K562 (cell line): ENCODE results near the gene CRCP. TPM values are rescaled to one million over a fixed set of nuclear protein-coding genes. Genes with fewer than 3 reads are reported as not detected.
"Not testable (repeated sequence)": the region's sequence is repeated elsewhere in the genome, so short reads cannot be mapped to it uniquely, and the experiment has no call there.

ENCODE experiments used
- ATAC-seq: fragments of 200-7000 bp; cut with Tn5 transposase; 3 replicates; pipeline ENCODE4 v1.9.1; 2020; ENCODE audit warnings: moderate library complexity
- BruUV-seq: library from RNA; stranded (reverse); fragments of 400-500 nt; replicated peaks from 2 replicates; lab custom pipeline; 2021; lab: Mats Ljungman, UMichigan
- CTCF ChIA-PET: fragments of 300-600 bp; formaldehyde crosslinking; extraction: SDS; loops from one replicate; lab custom pipeline; 2021; ENCODE audit warnings: low intra/inter-chr PET ratio; lab: Yijun Ruan, JAX
- POLR2A ChIA-PET: fragments of 300-600, 350-650 bp; sonication (Branson Sonifier 250); formaldehyde crosslinking; extraction: SDS; loops from one replicate; lab custom pipeline; 2021; ENCODE audit warnings: antibody characterized with exemption, inconsistent platforms; lab: Yijun Ruan, JAX
- DNase-seq, 4 experiments: peaks; one replicate each; pipeline versions ENCODE4 v3.0.0 to v3.0.0-alpha.2; 2011 to 2018; ENCODE audit warnings: low spot score in 3 of 4, mixed read lengths in 3 of 4; ENCODE audit errors: extremely low read depth in 1 of 4
- FAIRE-seq: peaks from 2 replicates; lab custom pipeline; 2011; peaks lifted over from hg19 to GRCh38; lab: Jason Lieb, UNC
- H2AFZ ChIP-seq: 2 replicates; pipeline ENCODE4 v1.6.0; 2011; ENCODE audit warnings: low read depth, low read length, control low read depth, inconsistent platforms
- H3K27ac ChIP-seq: fragments of 200-600 bp; 3 replicates; pipeline ENCODE4 v1.8.0; 2011; ENCODE audit warnings: low read depth, mild to moderate bottlenecking, control low read depth, inconsistent platforms, low read length, moderate library complexity, mixed read lengths; ENCODE audit errors: extremely low read depth
- H3K27me3 ChIP-seq, 2 experiments: fragments of 300-600 bp in 1 of 2; 2 replicates in 1 of 2; 3 replicates in 1 of 2; pipeline versions ENCODE4 v1.6.0 to v1.8.0; 2011; ENCODE audit warnings: inconsistent platforms in 2 of 2, low read length in 2 of 2, mild to moderate bottlenecking in 1 of 2, mixed read lengths in 1 of 2, moderate library complexity in 1 of 2; ENCODE audit not compliant: control insufficient read depth in 2 of 2, insufficient read depth in 2 of 2
- H3K36me3 ChIP-seq: fragments of 300-600 bp; 3 replicates; pipeline ENCODE4 v1.8.0; 2011; ENCODE audit warnings: mild to moderate bottlenecking, low read length, inconsistent platforms; ENCODE audit not compliant: control insufficient read depth, insufficient read depth
- H3K4me1 ChIP-seq, 2 experiments: fragments of 200-600 bp in 1 of 2; replicated peaks in 1 of 2; 2 replicates in 1 of 2; 3 replicates in 1 of 2; pipeline versions ENCODE4 v1.5.1 to v1.8.0; 2011; ENCODE audit warnings: inconsistent platforms in 2 of 2, low read length in 2 of 2, mild to moderate bottlenecking in 1 of 2, mixed read lengths in 1 of 2, moderate library complexity in 1 of 2; ENCODE audit not compliant: control insufficient read depth in 2 of 2, insufficient read depth in 2 of 2
- H3K4me2 ChIP-seq: 2 replicates; pipeline ENCODE4 v1.6.1; 2011; ENCODE audit warnings: low read length, control low read depth, inconsistent platforms, mixed read lengths; ENCODE audit not compliant: insufficient read depth
- H3K4me3 ChIP-seq: fragments of 200-600 bp; sonication (generic), shearing (Covaris generic); 2 replicates; pipeline ENCODE4 v1.5.1; 2016; ENCODE audit warnings: control low read depth, inconsistent platforms
- H3K79me2 ChIP-seq: fragments of 200-600 bp; 3 replicates; pipeline ENCODE4 v1.8.0; 2011; ENCODE audit warnings: low read length, inconsistent platforms; ENCODE audit not compliant: control insufficient read depth, insufficient read depth
- H3K9ac ChIP-seq, 2 experiments: 2 replicates each; pipeline versions ENCODE4 v1.6.0 to v1.6.1; 2011; ENCODE audit warnings: low read depth in 2 of 2, low read length in 2 of 2, control low read depth in 1 of 2, inconsistent platforms in 1 of 2, mild to moderate bottlenecking in 1 of 2, mixed read lengths in 1 of 2; ENCODE audit not compliant: insufficient read depth in 1 of 2
- H3K9me1 ChIP-seq: one replicate; pipeline ENCODE4 v1.6.0; 2011; ENCODE audit warnings: inconsistent platforms, mild to moderate bottlenecking, low read length, moderate library complexity; ENCODE audit not compliant: control insufficient read depth, insufficient read depth
- H3K9me3 ChIP-seq: replicated peaks from 2 replicates; pipeline ENCODE4 v1.5.1; 2011; ENCODE audit warnings: low read depth, low read length, inconsistent platforms; ENCODE audit not compliant: control insufficient read depth, insufficient read depth
- H4K20me1 ChIP-seq: replicated peaks from 2 replicates; pipeline ENCODE4 v1.6.1; 2011; ENCODE audit warnings: low read length, inconsistent platforms, mixed read lengths; ENCODE audit not compliant: control insufficient read depth, insufficient read depth
- ESRRA ChIP-seq: fragments of 450-650 bp; IDR thresholded peaks from 2 replicates; pipeline ENCODE4 v1.6.1; 2014; ENCODE audit warnings: low read depth, mild to moderate bottlenecking, moderate library complexity, borderline replicate concordance
- TOE1 ChIP-seq, 2 experiments: fragments of 450-650 bp in 1 of 2; sonication (generic) in 1 of 2; formaldehyde crosslinking in 1 of 2; IDR thresholded peaks; 2 replicates each; pipeline versions ENCODE4 v1.7.1 to v1.8.0; 2016 to 2022; ENCODE audit warnings: borderline replicate concordance in 2 of 2, mild to moderate bottlenecking in 2 of 2, antibody characterized with exemption in 1 of 2, inconsistent platforms in 1 of 2, low read depth in 1 of 2, missing genetic modification reagents in 1 of 2, moderate library complexity in 1 of 2
- ZNF121 ChIP-seq: sonication (generic); formaldehyde crosslinking; conservative IDR thresholded peaks from 2 replicates; pipeline ENCODE4 v1.8.0; 2022; ENCODE audit warnings: missing genetic modification reagents
- ZNF407 ChIP-seq: fragments of 450-650 bp; IDR thresholded peaks from 2 replicates; pipeline ENCODE4 v1.6.1; 2016; ENCODE audit warnings: low read depth
- WGBS: fragments of 100-300 bp; shearing (Covaris generic); methylation state at CpG from one replicate; pipeline ENCODE4 v1.1.6; 2016; ENCODE audit warnings: low coverage, mixed read lengths; ENCODE audit not compliant: insufficient coverage; ENCODE audit errors: missing lambda C conversion rate; 5-methylcytosine and 5-hydroxymethylcytosine counted together
- in situ Hi-C: fragments of 300-500 bp; cut with MboI; formaldehyde crosslinking; loops from 4 replicates; pipeline ENCODE4 v1.15.0; 2018; ENCODE audit warnings: inconsistent platforms, mixed read lengths
- intact Hi-C: fragments of 100-400 bp; cut with micrococcal nuclease; formaldehyde crosslinking; loops from 2 replicates; pipeline ENCODE4 v1.14.2; 2022
- polyA plus RNA-seq, 8 experiments: library from polyadenylated mRNA; depleted of rRNA in 4 of 8; stranded (reverse) in 5 of 8; unstranded in 3 of 8; fragments of >200 nt; fragmentation: Nextera tagmentation in 2 of 8; fragmentation: Illumina TruSeq in 1 of 8; extraction: Ambion mirVana in 2 of 8; extraction: Trizol in 1 of 8; gene quantifications; 2 replicates each; pipeline versions ENCODE4 v1.2.1 to v1.2.3, GENCODE V29; 2011 to 2014; ENCODE audit warnings: inconsistent platforms in 1 of 8, missing spikeins in 1 of 8
- total RNA-seq, 7 experiments: library from RNA; depleted of rRNA in 6 of 7; stranded (reverse); fragments of >200 nt in 6 of 7; fragmentation: Illumina TruSeq in 2 of 7; extraction: Trizol in 2 of 7; gene quantifications; 2 replicates each; pipeline versions ENCODE4 v1.2.1 to v1.2.3, GENCODE V29; 2011 to 2021; ENCODE audit warnings: low replicate concordance in 1 of 7

CRCP gene
- total and polyA plus RNA-seq, 9 of the 15 experiments (the other 6 are each of a cell fraction or from before 2014, with no cell fraction given) = 22.1 to 58.3 (median 43.4) TPM

- DNase-seq, FAIRE-seq, BruUV-seq, intact Hi-C loops, H3K9me1 ChIP-seq, H3K4me3 ChIP-seq, H3K9ac ChIP-seq, H2AFZ ChIP-seq, H3K27me3 ChIP-seq, H3K4me2 ChIP-seq, in situ Hi-C loops, ATAC-seq, H3K9me3 ChIP-seq, H3K27ac ChIP-seq, CTCF ChIA-PET, H3K4me1 ChIP-seq: not testable (repeated sequence)
- WGBS = 89% methylated on average over 4 of the region's 4 CpGs
- TF ChIP-seq ZNF121 (CRISPR knock-in tag) = peak; percentile 36; the same call in 1 of the 2 replicates
- Histone ChIP-seq H4K20me1 (peaks cover 18% of the 10 kb centered on the region), H3K36me3 (peaks cover 96% of the 10 kb centered on the region), H3K79me2 (peaks cover 13% of the 10 kb centered on the region; the same call in 2 of the 3 replicates)
- POLR2A ChIA-PET = interaction anchor here (1.2 kb wide), 1 partner anchor 9 kb away, joined by 3 read pairs; no protein-coding TSS in a partner anchor
These were observed 33.0 kb downstream of the CRCP start for GRCh38 chr7:66147657-66148056.

GRCh38 chr7:66150471-66150870 lies 35.8 kb downstream of the CRCP start:
- 57% methylated on average over 3 of the region's 3 CpGs for WGBS
- H3K4me2 ChIP-seq = no peak overlapping the region
- no TSS peak for BruUV-seq
- no peak overlapping the region for H3K27ac ChIP-seq
- intact Hi-C loops = no loop called here
- no peaks in the 10 kb centered on the region for H3K9me1 ChIP-seq
- no peaks in the 10 kb centered on the region for H3K9me3 ChIP-seq
- no peak overlapping the region for H3K9ac ChIP-seq
- H3K36me3 ChIP-seq = peaks cover 95% of the 10 kb centered on the region
- no peaks in the 10 kb centered on the region; a peak in 2 of 5 replicates for H3K4me1 ChIP-seq
- ChIA-PET CTCF (no interaction called here), POLR2A (no interaction called here)
- peak; percentile 29 for FAIRE-seq
- no peak overlapping the region for H2AFZ ChIP-seq
- peak; percentile 45; the same call in 1 of the 3 replicates for ATAC-seq
- DNase-seq = peak in 1 of 4 experiments; percentile 37
- H3K79me2 ChIP-seq = peaks cover 10% of the 10 kb centered on the region; the same call in 2 of the 3 replicates
- H3K27me3 ChIP-seq = no peaks in the 10 kb centered on the region
- H4K20me1 ChIP-seq = peaks cover 18% of the 10 kb centered on the region
- H3K4me3 ChIP-seq = no peak overlapping the region
- in situ Hi-C loops = no loop called here
- TF ChIP-seq TOE1 (IDR thresholded peaks at IDR 0.05; ENCODE audit: borderline replicate concordance) (peak; percentile 80; the same call in 1 of the 2 replicates), TOE1 (CRISPR knock-in tag; IDR thresholded peaks at IDR 0.05; ENCODE audit: borderline replicate concordance, low read depth) (no peak), ESRRA (0 out of 2 replicates have a peak, but pooled peaks have one; percentile 47), ZNF407 (no peak)
